NCI-H1930 (cell line): ENCODE results near the gene ADGRG4.

Source experiments
- DNase-seq, 2 experiments: peaks; one replicate each; lab custom pipeline; 2025; lab: John Stamatoyannopoulos, UW

ADGRG4 gene

DNA sequence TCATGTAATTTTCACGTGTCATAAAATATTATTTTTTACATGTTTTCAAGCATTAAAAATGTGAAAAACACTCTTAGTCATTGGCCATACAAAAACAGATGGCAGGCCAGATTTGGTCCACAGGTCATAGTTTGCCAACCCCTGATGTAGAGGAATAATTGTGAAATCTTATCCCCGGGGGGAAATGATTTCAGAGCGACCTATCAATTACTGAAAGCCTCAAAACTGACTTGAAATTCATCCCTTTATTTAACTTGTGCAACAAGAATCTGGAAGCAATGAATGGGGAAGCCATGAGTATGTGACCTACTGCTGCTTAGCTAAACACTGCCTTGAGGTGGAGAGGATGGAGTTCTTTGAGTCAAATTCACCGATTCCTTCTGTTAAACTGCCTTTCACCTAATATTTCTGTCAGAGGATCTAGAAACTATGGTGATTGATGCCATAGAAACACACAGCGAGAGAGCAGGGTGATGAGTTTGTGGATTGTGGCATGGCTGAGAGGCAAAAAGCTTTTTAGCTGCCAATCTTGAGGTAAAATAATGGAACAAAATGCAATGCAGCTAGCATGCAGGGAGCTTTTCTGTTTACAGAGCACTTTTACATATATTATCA lies 156.6 kb downstream of the ADGRG4 start:
- no peak for DNase-seq

- DNase-seq = no peak
Observed at GRCh38 chrX:136464589-136464988, 163.8 kb downstream of the ADGRG4 start.
